HEK293 (cell line): ENCODE results near the gene SERHL2.

ENCODE experiments used
- CTCF ChIA-PET: fragments of 350-600 bp; formaldehyde crosslinking; extraction: SDS; loops from one replicate; lab custom pipeline; 2021; ENCODE audit warnings: antibody characterized with exemption; lab: Yijun Ruan, JAX
- POLR2A ChIA-PET: fragments of 300-600 bp; formaldehyde crosslinking; extraction: SDS; loops from one replicate; lab custom pipeline; 2020; ENCODE audit warnings: antibody characterized with exemption, inconsistent platforms; lab: Yijun Ruan, JAX
- H3K27ac ChIP-seq: fragments of 200-500 bp; sonication (Bioruptor generic); 2 replicates; pipeline ENCODE4 v1.5.1; 2014; ENCODE audit warnings: low read depth, low read length, control low read depth, inconsistent platforms; ENCODE audit errors: extremely low read depth
- H3K36me3 ChIP-seq, 2 experiments: fragments of 200-500 bp in 1 of 2; sonication (Bioruptor generic) in 1 of 2; 1 replicate in 1 of 2; 2 replicates in 1 of 2; pipeline ENCODE4 v1.5.1; 2014 to 2017; ENCODE audit warnings: inconsistent platforms in 2 of 2, low read length in 2 of 2; ENCODE audit not compliant: control insufficient read depth in 2 of 2, insufficient read depth in 1 of 2
- H3K4me1 ChIP-seq: fragments of 200-500 bp; sonication (Bioruptor generic); 2 replicates; pipeline ENCODE4 v1.5.1; 2014; ENCODE audit warnings: mild to moderate bottlenecking, low read length, inconsistent platforms; ENCODE audit not compliant: control insufficient read depth, insufficient read depth
- H3K4me3 ChIP-seq: 2 replicates; pipeline ENCODE4 v1.5.1; 2011; ENCODE audit warnings: low read depth, mild to moderate bottlenecking, control low read depth, low read length, moderate library complexity
- H3K9me3 ChIP-seq: fragments of 200-500 bp; sonication (Bioruptor generic); 2 replicates; pipeline ENCODE4 v1.5.1; 2014; ENCODE audit warnings: low read depth, low read length, inconsistent platforms; ENCODE audit not compliant: control insufficient read depth, insufficient read depth
- AEBP2 ChIP-seq: fragments of 450-650 bp; formaldehyde crosslinking; IDR thresholded peaks from 2 replicates; pipeline ENCODE4 v1.5.1; 2016; ENCODE audit warnings: missing biosample characterization, missing genetic modification characterization, borderline replicate concordance
- GLI2 ChIP-seq: fragments of 450-650 bp; formaldehyde crosslinking; IDR thresholded peaks from 2 replicates; pipeline ENCODE4; 2017; ENCODE audit warnings: missing biosample characterization, missing genetic modification characterization, low read depth, borderline replicate concordance
- KLF1 ChIP-seq: fragments of 450-650 bp; formaldehyde crosslinking; IDR thresholded peaks from 2 replicates; pipeline ENCODE4 v1.5.1; 2016; ENCODE audit warnings: missing biosample characterization, missing genetic modification characterization
- KLF16 ChIP-seq: fragments of 450-650 bp; formaldehyde crosslinking; IDR thresholded peaks from 2 replicates; pipeline ENCODE4 v1.5.1; 2017; ENCODE audit warnings: missing biosample characterization, missing genetic modification characterization
- KLF17 ChIP-seq: fragments of 450-650 bp; formaldehyde crosslinking; IDR thresholded peaks from 2 replicates; pipeline ENCODE4 v1.5.1; 2016; ENCODE audit warnings: missing biosample characterization, missing genetic modification characterization
- PBX3 ChIP-seq: sonication (generic); formaldehyde crosslinking; IDR thresholded peaks from 2 replicates; pipeline ENCODE4 v1.8.1; 2022; ENCODE audit warnings: mild to moderate bottlenecking, moderate library complexity, missing genetic modification reagents
- REPIN1 ChIP-seq: fragments of 450-650 bp; formaldehyde crosslinking; IDR thresholded peaks from 2 replicates; pipeline ENCODE4 v1.5.1; 2017; ENCODE audit warnings: missing biosample characterization, missing genetic modification characterization, low read depth
- SCRT2 ChIP-seq: fragments of 450-650 bp; formaldehyde crosslinking; IDR thresholded peaks from 2 replicates; pipeline ENCODE4 v1.5.1; 2016; ENCODE audit warnings: missing biosample characterization, missing genetic modification characterization
- SP3 ChIP-seq: fragments of 450-650 bp; formaldehyde crosslinking; IDR thresholded peaks from 2 replicates; pipeline ENCODE4 v1.5.1; 2016; ENCODE audit warnings: missing biosample characterization, missing genetic modification characterization
- TCF7L2 ChIP-seq: IDR thresholded peaks from 2 replicates; pipeline ENCODE4 v1.6.1; 2011; ENCODE audit warnings: low read depth, mild to moderate bottlenecking, inconsistent platforms, low read length, moderate library complexity, borderline replicate concordance
- ZIC2 ChIP-seq: fragments of 450-650 bp; formaldehyde crosslinking; IDR thresholded peaks from 2 replicates; pipeline ENCODE4 v1.5.1; 2016; ENCODE audit warnings: missing biosample characterization, missing genetic modification characterization
- ZNF121 ChIP-seq: fragments of 450-650 bp; formaldehyde crosslinking; IDR thresholded peaks from 2 replicates; pipeline ENCODE4 v1.5.1; 2016; ENCODE audit warnings: missing biosample characterization, missing genetic modification characterization
- ZNF202 ChIP-seq: fragments of 450-650 bp; formaldehyde crosslinking; IDR thresholded peaks from 2 replicates; pipeline ENCODE4 v1.5.1; 2016; ENCODE audit warnings: missing biosample characterization, missing genetic modification characterization, borderline replicate concordance
- ZNF274 ChIP-seq, 2 experiments: fragments of 200-500 bp in 1 of 2; fragments of 450-650 bp in 1 of 2; sonication (Bioruptor generic) in 1 of 2; formaldehyde crosslinking in 1 of 2; IDR thresholded peaks; 2 replicates each; pipeline versions ENCODE4 v1.5.1 to v1.6.1; 2014 to 2016; ENCODE audit warnings: borderline replicate concordance in 1 of 2, inconsistent platforms in 1 of 2, low read length in 1 of 2, missing biosample characterization in 1 of 2, missing genetic modification characterization in 1 of 2
- ZNF521 ChIP-seq: fragments of 450-650 bp; formaldehyde crosslinking; IDR thresholded peaks from 2 replicates; pipeline ENCODE4 v1.5.1; 2017; ENCODE audit warnings: missing biosample characterization, mild to moderate bottlenecking, missing genetic modification characterization
- ZNF580 ChIP-seq: fragments of 450-650 bp; formaldehyde crosslinking; IDR thresholded peaks from 2 replicates; pipeline ENCODE4 v1.5.1; 2016; ENCODE audit warnings: missing biosample characterization, missing genetic modification characterization
- ZNF645 ChIP-seq: fragments of 450-650 bp; formaldehyde crosslinking; IDR thresholded peaks from 2 replicates; pipeline ENCODE4; 2016; ENCODE audit warnings: missing biosample characterization, missing genetic modification characterization
- ZNF704 ChIP-seq: fragments of 450-650 bp; formaldehyde crosslinking; IDR thresholded peaks from 2 replicates; pipeline ENCODE4 v1.5.1; 2016; ENCODE audit warnings: missing biosample characterization, missing genetic modification characterization
- ZNF791 ChIP-seq: fragments of 450-650 bp; formaldehyde crosslinking; IDR thresholded peaks from 2 replicates; pipeline ENCODE4 v1.5.1; 2016; ENCODE audit warnings: missing biosample characterization, missing genetic modification characterization
- ZSCAN30 ChIP-seq: fragments of 450-650 bp; IDR thresholded peaks from 2 replicates; pipeline ENCODE4 v1.5.1; 2018; ENCODE audit warnings: missing biosample characterization, mild to moderate bottlenecking, missing genetic modification characterization, moderate library complexity
- ZXDB ChIP-seq: fragments of 450-650 bp; formaldehyde crosslinking; IDR thresholded peaks from 2 replicates; pipeline ENCODE4 v1.5.1; 2016; ENCODE audit warnings: missing biosample characterization, missing genetic modification characterization

Gene SERHL2

GRCh38 chr22:42596336-42596735 is 42.6 kb downstream of the SERHL2 start:
- Histone ChIP-seq H3K9me3 (no peaks in the 10 kb centered on the region), H3K36me3 (peaks cover 80 to 96% of the 10 kb centered on the region in 2 experiments), H3K27ac (no peak overlapping the region), H3K4me1 (no peaks in the 10 kb centered on the region), H3K4me3 (no peak overlapping the region)
- TF ChIP-seq ZXDB (tag by site-specific recombination) = no peak
- no peak for TF ChIP-seq TCF7L2
- no peak for TF ChIP-seq KLF17 (tag by site-specific recombination)
- TF ChIP-seq REPIN1 (tag by site-specific recombination) = no peak
- no peak for TF ChIP-seq ZNF791 (tag by site-specific recombination)
- CTCF ChIA-PET = interaction anchor here (0.6 to 1.8 kb wide), 5 partner anchors 9 to 464 kb away, joined by 3 to 7 read pairs (median 3); no protein-coding TSS in a partner anchor
- POLR2A ChIA-PET = interaction anchor here (0.9 kb wide), 1 partner anchor 18 kb away, joined by 3 read pairs; no protein-coding TSS in a partner anchor

- Histone ChIP-seq H3K9me3 (no peaks in the 10 kb centered on the region), H3K36me3 (peaks cover 83 to 96% of the 10 kb centered on the region in 2 experiments), H3K4me3 (no peak overlapping the region)
- TF ChIP-seq ZNF202 (tag by site-specific recombination) (no peak), ZNF521 (tag by site-specific recombination) (no peak), KLF1 (tag by site-specific recombination) (no peak), ZNF580 (tag by site-specific recombination) (no peak), ZSCAN30 (no peak), SP3 (tag by site-specific recombination) (no peak), SCRT2 (tag by site-specific recombination) (no peak), AEBP2 (tag by site-specific recombination) (no peak), KLF16 (tag by site-specific recombination) (no peak), ZIC2 (tag by site-specific recombination) (no peak), ZNF645 (tag by site-specific recombination) (no peak)
- TF ChIP-seq, all 188 proteins: peak for 0
- POLR2A ChIA-PET = interaction anchor here (0.9 kb wide), 1 partner anchor 17 kb away, joined by 3 read pairs; no protein-coding TSS in a partner anchor
- no peak overlapping the region for H3K27ac ChIP-seq
- no peaks in the 10 kb centered on the region for H3K4me1 ChIP-seq
- CTCF ChIA-PET = interaction anchor here (0.8 to 1.8 kb wide), 4 partner anchors 11 to 464 kb away, joined by 3 to 5 read pairs (median 4); no protein-coding TSS in a partner anchor
Measured at GRCh38 chr22:42596863-42597530, 43.2 kb downstream of the SERHL2 start.

GRCh38 chr22:42601879-42602465 is 48.2 kb downstream of the SERHL2 start:
- Histone ChIP-seq H3K36me3 (peaks cover 53 to 87% of the 10 kb centered on the region in 2 experiments), H3K27ac (no peak overlapping the region), H3K4me3 (no peak overlapping the region)
- POLR2A ChIA-PET = no interaction called here
- CTCF ChIA-PET = interaction anchor here (0.7 kb wide), 1 partner anchor 280 kb away, joined by 4 read pairs; no protein-coding TSS in a partner anchor
- TF ChIP-seq GLI2 (no peak), ZNF274 (IDR thresholded peaks at IDR 0.05; ENCODE audit: low read length) (no peak), ZNF274 (tag by site-specific recombination; IDR thresholded peaks at IDR 0.05; ENCODE audit: borderline replicate concordance) (no peak), PBX3 (CRISPR knock-in tag) (no peak), ZNF121 (tag by site-specific recombination) (no peak), ZNF704 (tag by site-specific recombination) (no peak)
- TF ChIP-seq, all 188 proteins: peak for 0
- Histone ChIP-seq H3K9me3 (no peaks in the 10 kb centered on the region), H3K4me1 (no peaks in the 10 kb centered on the region)
